WI38 (cell line): ENCODE results near the gene NFIA.
"Not testable (repeated sequence)": the region's sequence is repeated elsewhere in the genome, so short reads cannot be mapped to it uniquely, and the experiment has no call there.

ENCODE experiments used
- H3K4me3 ChIP-seq: 2 replicates; pipeline ENCODE4 v1.5.1; 2011; ENCODE audit warnings: low read depth, mild to moderate bottlenecking, control low read depth, low read length
- CTCF ChIP-seq: IDR thresholded peaks from 2 replicates; pipeline ENCODE4 v1.5.1; 2012; ENCODE audit warnings: low read depth, mild to moderate bottlenecking, control low read depth, low read length

NFIA gene

GRCh38 chr1:61124696-61125095 lies 42.3 kb downstream of the NFIA start:
- H3K4me3 ChIP-seq, result no peak overlapping the region
- no peak for TF ChIP-seq CTCF

- TF ChIP-seq CTCF, result no peak
- H3K4me3 ChIP-seq, result no peak overlapping the region
These were observed 42.9 kb downstream of the NFIA start for GRCh38 chr1:61125263-61125662.

GRCh38 chr1:61125895-61126294 lies 43.5 kb downstream of the NFIA start:
- H3K4me3 ChIP-seq, result no peak overlapping the region
- no peak for TF ChIP-seq CTCF

GRCh38 chr1:61126843-61127242 lies 44.5 kb downstream of the NFIA start:
- not testable (repeated sequence) for H3K4me3 ChIP-seq

- no peak for TF ChIP-seq CTCF
- H3K4me3 ChIP-seq, result no peak overlapping the region
These were observed 48.1 kb downstream of the NFIA start for GRCh38 chr1:61130338-61131000.

- H3K4me3 ChIP-seq, result no peak overlapping the region
- TF ChIP-seq CTCF, result no peak
These were observed 48.9 kb downstream of the NFIA start for GRCh38 chr1:61131248-61131647.

GRCh38 chr1:61131716-61132115 lies 49.4 kb downstream of the NFIA start:
- H3K4me3 ChIP-seq, result no peak overlapping the region
- no peak for TF ChIP-seq CTCF

- no peak for TF ChIP-seq CTCF
- no peak overlapping the region for H3K4me3 ChIP-seq
These were observed 49.8 kb downstream of the NFIA start for GRCh38 chr1:61132176-61132638.
